ENCODE results near the gene OR4K15. TPM values are rescaled to one million over a fixed set of nuclear protein-coding genes. Genes with fewer than 3 reads are reported as not detected.

The OR4K15 gene, protein sequence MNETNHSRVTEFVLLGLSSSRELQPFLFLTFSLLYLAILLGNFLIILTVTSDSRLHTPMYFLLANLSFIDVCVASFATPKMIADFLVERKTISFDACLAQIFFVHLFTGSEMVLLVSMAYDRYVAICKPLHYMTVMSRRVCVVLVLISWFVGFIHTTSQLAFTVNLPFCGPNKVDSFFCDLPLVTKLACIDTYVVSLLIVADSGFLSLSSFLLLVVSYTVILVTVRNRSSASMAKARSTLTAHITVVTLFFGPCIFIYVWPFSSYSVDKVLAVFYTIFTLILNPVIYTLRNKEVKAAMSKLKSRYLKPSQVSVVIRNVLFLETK
- total RNA-seq, result not detected in 2 replicates

DNA sequence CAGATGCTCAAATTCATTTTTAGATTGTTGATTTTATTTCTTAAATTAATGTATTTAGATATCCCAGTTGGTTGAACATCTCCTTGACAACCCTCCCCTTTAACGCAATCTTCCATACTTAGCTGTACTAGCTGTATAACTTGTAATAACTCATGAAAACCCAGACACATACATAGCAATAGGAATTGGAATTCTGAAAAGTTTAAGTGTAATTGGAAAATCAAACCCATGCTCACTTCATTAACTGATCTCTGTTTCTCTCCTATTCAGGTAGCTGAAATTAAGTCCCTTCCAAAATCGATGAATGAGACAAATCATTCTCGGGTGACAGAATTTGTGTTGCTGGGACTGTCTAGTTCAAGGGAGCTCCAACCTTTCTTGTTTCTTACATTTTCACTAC is at the start of gene OR4K15:
Gene OR4K15 (plus strand): TSS at position 301 of the 400 bp plus-strand sequence. CDS start 0 bp downstream, at position 301.

DNA sequence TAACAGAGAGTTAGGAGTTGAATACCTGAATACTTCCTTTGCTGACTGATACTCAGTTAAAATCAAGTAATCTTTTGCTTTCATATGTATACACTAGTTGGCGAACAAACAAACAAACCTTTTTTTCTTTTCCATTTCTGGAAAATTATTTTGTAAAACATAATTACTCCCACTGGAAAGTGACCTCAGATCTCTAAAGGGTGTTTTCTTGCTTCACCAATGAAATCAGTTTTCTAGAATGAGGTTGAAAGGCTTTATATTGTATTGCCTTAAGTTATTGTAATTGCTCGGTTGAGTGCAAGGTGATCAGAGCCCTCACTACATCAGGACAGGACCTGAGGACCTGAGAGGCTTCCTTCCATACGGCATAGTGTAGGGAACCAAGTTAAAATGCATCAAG is 44.8 kb upstream of the OR4K15 start, which contains the start of gene OR4K1:
Gene OR4K1 (plus strand): TSS at position 301 of the 400 bp plus-strand sequence. CDS start 4,750 bp downstream, outside the sequence.

DNA sequence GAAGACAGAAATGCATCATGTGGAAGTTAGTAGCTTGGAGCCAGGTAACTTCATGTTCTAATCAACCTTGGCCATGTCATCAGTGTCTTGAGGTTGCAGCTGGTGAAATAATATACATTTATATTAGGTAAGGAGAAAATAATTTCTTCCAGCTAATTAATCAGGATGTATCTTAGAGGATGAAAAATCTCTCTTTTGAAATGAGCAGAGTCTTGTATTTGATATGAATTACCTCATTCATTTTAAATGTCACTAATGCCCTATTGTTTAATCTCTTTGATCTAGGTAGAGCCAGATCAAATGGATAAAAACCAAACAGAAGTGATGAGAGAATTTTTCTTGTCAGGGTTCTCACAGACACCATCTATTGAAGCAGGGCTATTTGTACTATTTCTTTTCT is 26.5 kb downstream of the OR4K15 start, which contains the start of gene OR4Q2:
Gene OR4Q2 (plus strand): TSS at position 301 of the 400 bp plus-strand sequence.

DNA sequence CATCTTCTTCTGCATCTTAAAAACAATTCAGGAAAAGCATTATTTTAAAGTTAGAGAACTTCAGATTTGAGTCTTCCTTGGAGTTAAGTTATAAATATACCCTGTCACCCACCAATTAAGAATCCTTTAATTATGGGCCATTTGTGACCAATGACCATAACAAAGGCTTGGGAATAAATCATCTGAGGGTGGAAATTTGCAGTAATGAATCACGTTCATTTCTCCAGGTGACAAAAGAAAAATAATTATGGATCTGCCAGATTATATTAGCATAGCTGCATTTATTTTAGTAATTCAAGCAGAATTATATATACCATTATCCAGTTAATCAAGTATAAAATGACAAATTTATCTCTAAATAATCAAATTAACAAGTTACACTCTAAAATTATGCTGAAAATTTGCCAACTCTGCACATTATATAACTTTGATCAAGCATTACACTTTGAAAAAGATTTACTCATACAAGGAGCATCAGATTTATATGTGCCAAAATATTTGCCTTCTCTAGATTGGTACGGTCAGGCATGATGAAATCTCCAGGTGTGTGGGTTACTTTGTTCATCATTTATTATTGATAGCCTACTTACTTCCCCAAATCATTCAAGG is 44.0 kb downstream of the OR4K15 start, which contains the start of gene OR4K14:
Gene OR4K14 (minus strand): TSS at position 51 of the 609 bp plus-strand sequence. CDS start 4,114 bp downstream, outside the sequence.

Other genes starting within 250 kb of the OR4K15 start
- not detected in 2 replicates for gene OR4Q3, start 232.0 kb upstream of the OR4K15 start, total RNA-seq
- gene OR4M1, start 202.1 kb upstream of the OR4K15 start, total RNA-seq, result not detected in 2 replicates
- gene OR4N2, start 171.8 kb upstream of the OR4K15 start, total RNA-seq, result not detected in 2 replicates
- not detected in 2 replicates for gene OR4K2, start 100.4 kb upstream of the OR4K15 start, total RNA-seq
- gene OR4K5, start 55.0 kb upstream of the OR4K15 start, total RNA-seq, result not detected in 2 replicates
- 0.09 TPM in 1 of 2 replicates, not detected in the other for gene OR4K1, start 44.7 kb upstream of the OR4K15 start, total RNA-seq
- gene OR4Q2, start 26.6 kb downstream of the OR4K15 start, total RNA-seq, result not detected in 2 replicates
- not detected in 2 replicates for gene OR4K14, start 43.7 kb downstream of the OR4K15 start, total RNA-seq
- not detected in 2 replicates for gene OR4K13, start 60.4 kb downstream of the OR4K15 start, total RNA-seq
- not detected in 2 replicates for gene OR4L1, start 84.5 kb downstream of the OR4K15 start, total RNA-seq
- gene OR4K17, start 135.1 kb downstream of the OR4K15 start, total RNA-seq, result not detected in 2 replicates
- gene OR4N5, start 163.2 kb downstream of the OR4K15 start, total RNA-seq, result not detected in 2 replicates
- gene OR11G2, start 215.3 kb downstream of the OR4K15 start, total RNA-seq, result not detected in 2 replicates
- not detected in 2 replicates for gene OR11H6, start 248.1 kb downstream of the OR4K15 start, total RNA-seq

Data from endothelial cell of coronary artery (primary cell).